ENCODE results near the gene MRLN. TPM values are rescaled to one million over a fixed set of nuclear protein-coding genes. Genes with fewer than 3 reads are reported as not detected.
"Not testable (repeated sequence)": the region's sequence is repeated elsewhere in the genome, so short reads cannot be mapped to it uniquely, and the experiment has no call there.

Gene MRLN
- under 1 TPM in 1 of 2 donors, not detected in 1; 0.38 TPM for total RNA-seq
- long read RNA-seq, donor 1: 0 reads
- long read RNA-seq, donor 2: 0 reads

GRCh38 chr10:59753267-59753666 lies at the start of gene MRLN:
MRLN (minus strand) TSS chr10:59753455.
- intact Hi-C loops (cut with DNase I): no loop called here
- no peak for DNase-seq (ENCODE audit: low spot score)

GRCh38 chr10:59801171-59801570 lies 47.9 kb upstream of the MRLN start:
- DNase-seq (ENCODE audit: low spot score): no peak
- intact Hi-C loops (cut with DNase I): loop anchor here in 1 of 2 donors (10.0 kb wide), 1 partner anchor 176 kb away; no protein-coding TSS in a partner anchor

- intact Hi-C loops (cut with DNase I): no loop called here
- DNase-seq (ENCODE audit: low spot score): no peak
These were observed 46.2 kb upstream of the MRLN start for GRCh38 chr10:59799421-59799820.

GRCh38 chr10:59793919-59794318 lies 40.7 kb upstream of the MRLN start:
- DNase-seq (ENCODE audit: low spot score): no peak
- intact Hi-C loops (cut with DNase I): no loop called here

GRCh38 chr10:59792812-59793211 lies 39.6 kb upstream of the MRLN start:
- no peak for DNase-seq (ENCODE audit: low spot score)
- intact Hi-C loops (cut with DNase I): no loop called here

- intact Hi-C loops (cut with DNase I): no loop called here
These were observed 38.3 kb upstream of the MRLN start for GRCh38 chr10:59791601-59792000.

GRCh38 chr10:59790080-59790479 lies 36.8 kb upstream of the MRLN start:
- DNase-seq (ENCODE audit: low spot score); intact Hi-C loops (cut with DNase I): not testable (repeated sequence)

More at GRCh38 chr10:59791601-59792000, 38.3 kb upstream of the MRLN start:
- DNase-seq (ENCODE audit: low spot score): no peak

- DNase-seq (ENCODE audit: low spot score); intact Hi-C loops (cut with DNase I): not testable (repeated sequence)
These were observed 35.7 kb upstream of the MRLN start for GRCh38 chr10:59788914-59789313.

- DNase-seq (ENCODE audit: low spot score); intact Hi-C loops (cut with DNase I): not testable (repeated sequence)
These were observed 33.8 kb upstream of the MRLN start for GRCh38 chr10:59787032-59787431.

GRCh38 chr10:59785476-59785875 lies 32.2 kb upstream of the MRLN start:
- intact Hi-C loops (cut with DNase I); DNase-seq (ENCODE audit: low spot score): not testable (repeated sequence)

GRCh38 chr10:59781511-59781910 lies 28.3 kb upstream of the MRLN start:
- DNase-seq (ENCODE audit: low spot score): no peak

GRCh38 chr10:59779756-59780533 lies 26.7 kb upstream of the MRLN start:
- DNase-seq (ENCODE audit: low spot score): no peak
- intact Hi-C loops (cut with DNase I): no loop called here

More at GRCh38 chr10:59781511-59781910, 28.3 kb upstream of the MRLN start:
- intact Hi-C loops (cut with DNase I): no loop called here

- DNase-seq (ENCODE audit: low spot score): no peak
- intact Hi-C loops (cut with DNase I): no loop called here
These were observed 21.2 kb upstream of the MRLN start for GRCh38 chr10:59774451-59774850.

- intact Hi-C loops (cut with DNase I): no loop called here
- DNase-seq (ENCODE audit: low spot score): no peak
These were observed 19.8 kb upstream of the MRLN start for GRCh38 chr10:59773088-59773487.

GRCh38 chr10:59771162-59771807 lies 18.0 kb upstream of the MRLN start:
- DNase-seq (ENCODE audit: low spot score): no peak
- intact Hi-C loops (cut with DNase I): no loop called here

- intact Hi-C loops (cut with DNase I): no loop called here
- no peak for DNase-seq (ENCODE audit: low spot score)
These were observed 17.4 kb upstream of the MRLN start for GRCh38 chr10:59770689-59771088.

- intact Hi-C loops (cut with DNase I): no loop called here
- no peak for DNase-seq (ENCODE audit: low spot score)
These were observed 9.2 kb upstream of the MRLN start for GRCh38 chr10:59762505-59762904.

GRCh38 chr10:59757966-59758365 lies 4.7 kb upstream of the MRLN start:
- DNase-seq (ENCODE audit: low spot score): no peak
- intact Hi-C loops (cut with DNase I): no loop called here

GRCh38 chr10:59754951-59755350 lies 1.7 kb upstream of the MRLN start:
- DNase-seq (ENCODE audit: low spot score): no peak
- intact Hi-C loops (cut with DNase I): no loop called here

GRCh38 chr10:59752278-59752940 lies 846 bp downstream of the MRLN start:
- no peak for DNase-seq (ENCODE audit: low spot score)
- intact Hi-C loops (cut with DNase I): no loop called here
